ENCODE results near the gene SUGCT.

SUGCT gene

GRCh38 chr7:40760293-40760964 is 625.6 kb downstream of the SUGCT start:
- Histone ChIP-seq H3K9me3 (ENCODE audit: control insufficient read depth, insufficient read depth, low read depth, low read length) (no peaks in the 10 kb centered on the region), H3K27ac (ENCODE audit: extremely low read depth, low read depth, low read length) (no peak overlapping the region), H3K4me1 (ENCODE audit: control insufficient read depth, insufficient read depth, low read length) (peaks cover 2% of the 10 kb centered on the region; the same call in 1 of the 2 replicates), H3K4me3 (ENCODE audit: low read depth, low read length) (no peak overlapping the region), H3K36me3 (ENCODE audit: control insufficient read depth in 2 of 2, insufficient read depth in 1 of 2, low read length in 2 of 2) (no peaks in the 10 kb centered on the region)
- POLR2A ChIA-PET: no interaction called here
- CTCF ChIA-PET: interaction anchor here (0.5 kb wide), 1 partner anchor 97 kb away, joined by 3 read pairs; no protein-coding TSS in a partner anchor
- TF ChIP-seq KLF7 (tag by site-specific recombination; IDR thresholded peaks at IDR 0.05; ENCODE audit: borderline replicate concordance) (no peak), ZNF768 (tag by site-specific recombination; IDR thresholded peaks at IDR 0.05) (no peak), ZNF140 (tag by site-specific recombination; IDR thresholded peaks at IDR 0.05) (no peak), ZNF555 (tag by site-specific recombination; conservative IDR thresholded peaks at IDR 0.05) (no peak), SP3 (tag by site-specific recombination; IDR thresholded peaks at IDR 0.05) (no peak), ZNF626 (tag by site-specific recombination; IDR thresholded peaks at IDR 0.05) (no peak)

GRCh38 chr7:40760987-40761386 is 626.2 kb downstream of the SUGCT start:
- no peak overlapping the region for H3K27ac ChIP-seq (ENCODE audit: extremely low read depth, low read depth, low read length)
- POLR2A ChIA-PET: no interaction called here

GRCh38 chr7:40761762-40762560 is 627.2 kb downstream of the SUGCT start:
- POLR2A ChIA-PET: no interaction called here
- H3K27ac ChIP-seq (ENCODE audit: extremely low read depth, low read depth, low read length): no peak overlapping the region
- TF ChIP-seq PRDM2 (tag by site-specific recombination; IDR thresholded peaks at IDR 0.05; ENCODE audit: borderline replicate concordance) (no peak), PRDM6 (tag by site-specific recombination; IDR thresholded peaks at IDR 0.05) (no peak), ZNF558 (tag by site-specific recombination; IDR thresholded peaks at IDR 0.05) (no peak), ZNF701 (tag by site-specific recombination; IDR thresholded peaks at IDR 0.05) (no peak), ZNF670 (tag by site-specific recombination; IDR thresholded peaks at IDR 0.05; ENCODE audit: low read depth) (no peak), MEIS1 (CRISPR knock-in tag; IDR thresholded peaks at IDR 0.05; ENCODE audit: borderline replicate concordance) (no peak), ZNF121 (tag by site-specific recombination; IDR thresholded peaks at IDR 0.05) (no peak), ZNF23 (tag by site-specific recombination; IDR thresholded peaks at IDR 0.05; ENCODE audit: borderline replicate concordance) (no peak), ZNF639 (tag by site-specific recombination; IDR thresholded peaks at IDR 0.05) (no peak), ZSCAN30 (tag by site-specific recombination; IDR thresholded peaks at IDR 0.05) (no peak)

More at GRCh38 chr7:40760987-40761386, 626.2 kb downstream of the SUGCT start:
- H3K4me3 ChIP-seq (ENCODE audit: low read depth, low read length): no peak overlapping the region
- peaks cover 2% of the 10 kb centered on the region; the same call in 1 of the 2 replicates for H3K4me1 ChIP-seq (ENCODE audit: control insufficient read depth, insufficient read depth, low read length)
- CTCF ChIA-PET: no interaction called here
- H3K9me3 ChIP-seq (ENCODE audit: control insufficient read depth, insufficient read depth, low read depth, low read length): no peaks in the 10 kb centered on the region
- TF ChIP-seq MYNN (tag by site-specific recombination; IDR thresholded peaks at IDR 0.05; ENCODE audit: borderline replicate concordance) (no peak), ZNF561 (tag by site-specific recombination; IDR thresholded peaks at IDR 0.05; ENCODE audit: borderline replicate concordance) (no peak), TCF7L2 (IDR thresholded peaks at IDR 0.05; ENCODE audit: borderline replicate concordance, low read depth, low read length) (no peak), ZSCAN4 (tag by site-specific recombination; IDR thresholded peaks at IDR 0.05) (no peak)
- H3K36me3 ChIP-seq (ENCODE audit: control insufficient read depth in 2 of 2, insufficient read depth in 1 of 2, low read length in 2 of 2): no peaks in the 10 kb centered on the region

More at GRCh38 chr7:40761762-40762560, 627.2 kb downstream of the SUGCT start:
- peaks cover 2% of the 10 kb centered on the region; the same call in 1 of the 2 replicates for H3K4me1 ChIP-seq (ENCODE audit: control insufficient read depth, insufficient read depth, low read length)
- CTCF ChIA-PET: interaction anchor here (0.6 to 0.7 kb wide), 3 partner anchors 138 to 273 kb away, joined by 3 to 4 read pairs (median 3); no protein-coding TSS in a partner anchor
- no peaks in the 10 kb centered on the region for H3K9me3 ChIP-seq (ENCODE audit: control insufficient read depth, insufficient read depth, low read depth, low read length)
- no peak overlapping the region for H3K4me3 ChIP-seq (ENCODE audit: low read depth, low read length)
- H3K36me3 ChIP-seq (ENCODE audit: control insufficient read depth in 2 of 2, insufficient read depth in 1 of 2, low read length in 2 of 2): no peaks in the 10 kb centered on the region

Measured in HEK293 (cell line).